CD4-positive, alpha-beta T cell (primary cell): ENCODE results near the gene LRIG1. TPM values are rescaled to one million over a fixed set of nuclear protein-coding genes. Genes with fewer than 3 reads are reported as not detected.

Experiments
- ATAC-seq: fragments of 200-7000 bp; cut with Tn5 transposase; one replicate; pipeline ENCODE4 v1.10.0; 2022; ENCODE audit warnings: mild to moderate bottlenecking; ENCODE audit not compliant: poor library complexity
- CTCF ChIA-PET: fragments of 350-600 bp; sonication (Branson Sonifier 250); formaldehyde crosslinking; loops from one replicate; lab custom pipeline; 2021; ENCODE audit warnings: antibody characterized with exemption, inconsistent platforms; lab: Charles Lee
- POLR2A ChIA-PET: fragments of 350-600 bp; sonication (Branson Sonifier 250); formaldehyde crosslinking; loops from one replicate; lab custom pipeline; 2021; ENCODE audit warnings: antibody characterized with exemption, inconsistent platforms; lab: Charles Lee
- DNase-seq, 14 experiments: peaks; one replicate each; pipeline ENCODE4 v3.0.0-alpha.2; 2013 to 2020; ENCODE audit warnings: mixed read lengths in 2 of 14
- H3K27ac ChIP-seq, 2 donors: one replicate each; pipeline versions ENCODE4 v1.5.1 to v1.7.0; 2013; ENCODE audit warnings: low read length in 2 of 2, low read depth in 1 of 2, mild to moderate bottlenecking in 1 of 2
- H3K27me3 ChIP-seq, 2 experiments: 1 replicate in 1 of 2; 2 replicates in 1 of 2; pipeline versions ENCODE4 v1.6.1 to v1.7.0; 2013; ENCODE audit warnings: low read length in 2 of 2, control low read depth in 1 of 2, mild to moderate bottlenecking in 1 of 2, moderate library complexity in 1 of 2; ENCODE audit not compliant: insufficient read depth in 2 of 2, control insufficient read depth in 1 of 2
- H3K36me3 ChIP-seq: one replicate; pipeline ENCODE4 v1.6.1; 2013; ENCODE audit warnings: low read length, control low read depth; ENCODE audit not compliant: insufficient read depth
- H3K4me1 ChIP-seq: one replicate; pipeline ENCODE4 v1.6.1; 2013; ENCODE audit warnings: low read length, control low read depth; ENCODE audit not compliant: insufficient read depth
- H3K4me3 ChIP-seq: one replicate; pipeline ENCODE4 v1.5.1; 2013; ENCODE audit warnings: mild to moderate bottlenecking, low read length, moderate library complexity
- H3K9me3 ChIP-seq, 2 experiments: 1 replicate in 1 of 2; 2 replicates in 1 of 2; pipeline versions ENCODE4 v1.6.1 to v1.7.0; 2013; ENCODE audit warnings: low read length in 2 of 2, mild to moderate bottlenecking in 2 of 2, control low read depth in 1 of 2, moderate library complexity in 1 of 2; ENCODE audit not compliant: control insufficient read depth in 1 of 2, insufficient read depth in 1 of 2
- H3K27ac Mint-ChIP-seq: one replicate; pipeline ENCODE4 v1.8.0; 2020; ENCODE audit warnings: mixed read lengths
- H3K27me3 Mint-ChIP-seq: one replicate; pipeline ENCODE4 v1.8.0; 2021; ENCODE audit warnings: mixed read lengths
- H3K36me3 Mint-ChIP-seq: one replicate; pipeline ENCODE4 v1.8.0; 2021; ENCODE audit warnings: low read depth, mixed read lengths
- H3K4me1 Mint-ChIP-seq: one replicate; pipeline ENCODE4 v1.8.0; 2021; ENCODE audit warnings: low read depth, mixed read lengths
- H3K4me3 Mint-ChIP-seq: one replicate; pipeline ENCODE4 v1.8.0; 2020; ENCODE audit warnings: mild to moderate bottlenecking, mixed read lengths
- H3K9me3 Mint-ChIP-seq: one replicate; pipeline ENCODE4 v1.8.0; 2020; ENCODE audit warnings: mixed read lengths
- CTCF ChIP-seq: fragments of 200-600 bp; IDR thresholded peaks from one replicate; pipeline ENCODE4 v1.8.0; 2022; ENCODE audit warnings: antibody characterized with exemption, mild to moderate bottlenecking
- intact Hi-C, 2 experiments: fragments of 100-400 bp; cut with DNase I in 1 of 2; cut with micrococcal nuclease in 1 of 2; formaldehyde crosslinking; loops; one replicate each; pipeline versions ENCODE4 v1.15.1 to v1.9.0; 2023 to 2025; cut with DNase I, micrococcal nuclease
- total RNA-seq, 174 experiments: library from RNA in 2 of 174; stranded (reverse) in 2 of 174; gene quantifications; one replicate each; pipeline ENCODE4 v1.2.3 and lab custom pipeline; 2021 to 2026

The LRIG1 gene
- total RNA-seq, 2 experiments from 2014 or later, result 30.1 to 33.1 TPM

GRCh38 chr3:66453651-66454463 lies 47.0 kb downstream of the LRIG1 start:
- Histone ChIP-seq H3K36me3 (peaks cover 57% of the 10 kb centered on the region), H3K27me3 (no peaks in the 10 kb centered on the region), H3K4me1 (peaks cover 7% of the 10 kb centered on the region), H3K9me3 (no peaks in the 10 kb centered on the region), H3K27ac (no peak overlapping the region), H3K4me3 (no peak overlapping the region)
- ChIA-PET POLR2A (interaction anchor here (0.6 kb wide), 1 partner anchor 354 kb away, joined by 3 read pairs; no protein-coding TSS in a partner anchor), CTCF (no interaction called here)
- intact Hi-C loops, result no loop called here
- no peaks in the 10 kb centered on the region for H3K9me3 Mint-ChIP-seq
- no peaks in the 10 kb centered on the region for H3K4me1 Mint-ChIP-seq
- no peak overlapping the region for H3K27ac Mint-ChIP-seq
- DNase-seq (no peak), ATAC-seq (no peak)
- TF ChIP-seq CTCF, result no peak
- no peak overlapping the region for H3K4me3 Mint-ChIP-seq
- H3K27me3 Mint-ChIP-seq, result no peaks in the 10 kb centered on the region
- H3K36me3 Mint-ChIP-seq, result peaks cover 48% of the 10 kb centered on the region

GRCh38 chr3:66452303-66453011 lies 48.4 kb downstream of the LRIG1 start:
- DNase-seq, result no peak
- Histone ChIP-seq H3K4me1 (peaks cover 7% of the 10 kb centered on the region), H3K27ac (no peak overlapping the region), H3K27me3 (no peaks in the 10 kb centered on the region), H3K4me3 (no peak overlapping the region), H3K9me3 (no peaks in the 10 kb centered on the region), H3K36me3 (peaks cover 65% of the 10 kb centered on the region)
- Mint-ChIP-seq H3K27ac (no peak overlapping the region), H3K9me3 (no peaks in the 10 kb centered on the region), H3K4me3 (no peak overlapping the region), H3K4me1 (no peaks in the 10 kb centered on the region), H3K36me3 (peaks cover 57% of the 10 kb centered on the region), H3K27me3 (no peaks in the 10 kb centered on the region)
- ChIA-PET CTCF (interaction anchor here (0.6 kb wide), 1 partner anchor 293 kb away, joined by 3 read pairs; no protein-coding TSS in a partner anchor), POLR2A (no interaction called here)
- intact Hi-C loops, result no loop called here
- TF ChIP-seq CTCF, result no peak
- no peak for ATAC-seq

- H3K36me3 Mint-ChIP-seq, result peaks cover 54% of the 10 kb centered on the region
- ATAC-seq, result no peak
Observed at GRCh38 chr3:66451766-66452165, 49.1 kb downstream of the LRIG1 start.

More at GRCh38 chr3:66451766-66452165, 49.1 kb downstream of the LRIG1 start:
- Histone ChIP-seq H3K4me1 (peaks cover 4% of the 10 kb centered on the region), H3K4me3 (no peak overlapping the region), H3K36me3 (peaks cover 60% of the 10 kb centered on the region), H3K27me3 (no peaks in the 10 kb centered on the region), H3K27ac (no peak overlapping the region), H3K9me3 (no peaks in the 10 kb centered on the region)
- TF ChIP-seq CTCF, result no peak
- H3K27ac Mint-ChIP-seq, result no peak overlapping the region
- intact Hi-C loops, result no loop called here
- H3K4me3 Mint-ChIP-seq, result no peak overlapping the region
- H3K4me1 Mint-ChIP-seq, result no peaks in the 10 kb centered on the region
- POLR2A ChIA-PET, result no interaction called here
- CTCF ChIA-PET, result no interaction called here
- no peaks in the 10 kb centered on the region for H3K9me3 Mint-ChIP-seq
- DNase-seq, result no peak
- no peaks in the 10 kb centered on the region for H3K27me3 Mint-ChIP-seq
